ENCODE measurements around the gene SPECC1. TPM values are rescaled to one million over a fixed set of nuclear protein-coding genes. Genes with fewer than 3 reads are reported as not detected.

The SPECC1 gene
- total RNA-seq, 1 donor, result 48.4 TPM

DNA sequence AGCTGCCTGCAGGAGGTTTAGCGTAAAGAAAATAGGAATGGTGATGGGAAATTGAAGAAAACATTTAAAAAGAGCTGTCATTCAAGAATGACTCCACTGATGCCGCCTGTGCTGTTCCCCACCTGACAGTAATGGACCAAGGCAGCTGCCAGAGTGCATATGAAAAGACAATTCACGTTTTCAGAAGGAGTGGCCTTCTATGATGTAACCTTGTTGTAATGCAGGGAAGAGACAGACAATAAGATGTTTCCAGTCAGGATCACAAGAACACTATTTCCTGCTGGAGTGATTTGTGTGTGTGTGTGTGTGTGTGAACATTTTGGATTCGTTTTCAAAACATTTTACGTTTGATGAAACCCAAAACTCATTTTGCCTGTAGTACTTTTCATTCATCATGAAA is 254.4 kb downstream of the SPECC1 start:
- Histone ChIP-seq H3K27me3 (ENCODE audit: insufficient read depth, low read length) (no peaks in the 10 kb centered on the region), H3K4me3 (ENCODE audit: low read length) (no peak overlapping the region), H3K9me3 (ENCODE audit: low read depth, low read length) (no peaks in the 10 kb centered on the region), H3K4me1 (ENCODE audit: insufficient read depth, low read length) (peaks cover 15% of the 10 kb centered on the region)

- no peaks in the 10 kb centered on the region for H3K27me3 ChIP-seq (ENCODE audit: insufficient read depth, low read length)
- no peak overlapping the region for H3K4me3 ChIP-seq (ENCODE audit: low read length)
- peaks cover 19% of the 10 kb centered on the region for H3K4me1 ChIP-seq (ENCODE audit: insufficient read depth, low read length)
- H3K9me3 ChIP-seq (ENCODE audit: low read depth, low read length), result no peaks in the 10 kb centered on the region
Measured at GRCh38 chr17:20264996-20265395, 255.8 kb downstream of the SPECC1 start.

- Histone ChIP-seq H3K9me3 (ENCODE audit: low read depth, low read length) (no peaks in the 10 kb centered on the region), H3K4me3 (ENCODE audit: low read length) (no peak overlapping the region), H3K27me3 (ENCODE audit: insufficient read depth, low read length) (no peaks in the 10 kb centered on the region), H3K4me1 (ENCODE audit: insufficient read depth, low read length) (peaks cover 19% of the 10 kb centered on the region)
Measured at GRCh38 chr17:20266806-20267458, 257.8 kb downstream of the SPECC1 start.

- Histone ChIP-seq H3K27me3 (ENCODE audit: insufficient read depth, low read length) (no peaks in the 10 kb centered on the region), H3K4me3 (ENCODE audit: low read length) (no peak overlapping the region), H3K9me3 (ENCODE audit: low read depth, low read length) (no peaks in the 10 kb centered on the region), H3K4me1 (ENCODE audit: insufficient read depth, low read length) (peaks cover 19% of the 10 kb centered on the region)
Measured at GRCh38 chr17:20267459-20267842, 258.3 kb downstream of the SPECC1 start.

- Histone ChIP-seq H3K9me3 (ENCODE audit: low read depth, low read length) (no peaks in the 10 kb centered on the region), H3K4me1 (ENCODE audit: insufficient read depth, low read length) (peaks cover 26% of the 10 kb centered on the region), H3K27me3 (ENCODE audit: insufficient read depth, low read length) (no peaks in the 10 kb centered on the region), H3K4me3 (ENCODE audit: low read length) (no peak overlapping the region)
Measured at GRCh38 chr17:20270369-20270768, 261.2 kb downstream of the SPECC1 start.

DNA sequence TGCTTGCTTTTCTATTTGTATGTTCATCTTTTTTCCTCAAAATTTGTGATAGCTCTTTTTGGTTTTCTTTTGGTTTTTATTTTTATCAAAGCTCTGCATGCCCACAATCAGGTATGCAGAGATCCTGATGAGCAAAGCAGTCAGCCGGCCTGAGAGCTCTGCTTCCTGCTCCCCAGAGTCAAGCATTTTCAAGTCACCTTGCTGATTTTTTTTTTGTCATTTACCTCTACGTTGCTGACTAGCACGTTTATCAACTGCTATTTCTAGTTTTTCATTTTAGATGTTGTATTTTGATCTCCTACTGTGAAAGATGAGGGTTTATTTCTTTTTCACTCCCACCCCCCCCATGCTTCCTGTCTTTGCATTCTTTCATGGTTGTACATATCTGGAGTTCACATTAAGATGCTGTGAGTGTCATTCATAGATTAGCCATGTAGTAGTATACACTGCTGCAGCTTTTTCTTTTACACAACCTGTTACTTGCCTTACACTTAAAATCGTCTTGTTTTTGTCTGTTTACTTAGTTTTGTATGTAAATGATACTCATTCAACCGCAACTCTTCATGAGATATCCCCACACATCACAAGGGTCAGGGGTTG is 262.0 kb downstream of the SPECC1 start:
- Histone ChIP-seq H3K4me3 (ENCODE audit: low read length) (no peak overlapping the region), H3K9me3 (ENCODE audit: low read depth, low read length) (no peaks in the 10 kb centered on the region), H3K27me3 (ENCODE audit: insufficient read depth, low read length) (no peaks in the 10 kb centered on the region), H3K4me1 (ENCODE audit: insufficient read depth, low read length) (peaks cover 32% of the 10 kb centered on the region)

DNA sequence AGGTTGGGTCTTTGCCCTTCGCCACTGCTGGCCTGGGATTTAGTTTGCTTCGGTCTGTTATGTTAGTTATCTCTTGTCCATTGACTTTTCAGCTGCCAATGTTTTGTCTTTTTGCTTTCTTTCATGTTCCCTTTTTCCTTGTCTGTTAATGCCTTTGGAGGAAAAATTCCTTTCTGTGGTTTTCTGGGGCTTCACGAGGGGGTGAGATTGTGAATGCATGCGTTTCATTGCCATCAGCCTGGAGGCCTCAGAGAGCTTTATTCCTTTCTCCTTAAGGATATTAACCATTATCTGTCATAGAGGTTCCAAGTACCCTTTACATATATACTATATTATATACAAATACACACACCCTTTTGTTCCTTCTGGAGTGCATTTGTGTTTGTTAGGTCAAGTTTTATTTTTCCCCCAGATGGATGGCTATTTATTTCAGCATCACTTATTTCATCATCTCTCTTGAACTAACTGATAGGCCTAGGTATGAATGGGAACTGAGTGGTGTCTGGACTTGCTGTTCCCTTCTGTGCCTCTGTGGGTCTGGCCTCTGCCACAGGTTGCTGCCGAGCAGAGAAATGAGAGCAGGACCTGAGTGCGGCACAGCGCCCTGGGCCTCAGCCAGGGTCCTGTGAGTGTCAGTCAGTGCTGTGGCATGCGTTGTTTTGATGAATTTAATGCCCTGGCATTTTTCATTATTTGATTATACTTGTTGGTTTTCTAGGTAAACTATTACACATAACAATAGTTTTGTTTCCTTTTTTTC is 264.8 kb downstream of the SPECC1 start:
- H3K4me3 ChIP-seq (ENCODE audit: low read length), result no peak overlapping the region
- no peaks in the 10 kb centered on the region for H3K9me3 ChIP-seq (ENCODE audit: low read depth, low read length)
- H3K4me1 ChIP-seq (ENCODE audit: insufficient read depth, low read length), result peaks cover 43% of the 10 kb centered on the region
- H3K27me3 ChIP-seq (ENCODE audit: insufficient read depth, low read length), result no peaks in the 10 kb centered on the region

DNA sequence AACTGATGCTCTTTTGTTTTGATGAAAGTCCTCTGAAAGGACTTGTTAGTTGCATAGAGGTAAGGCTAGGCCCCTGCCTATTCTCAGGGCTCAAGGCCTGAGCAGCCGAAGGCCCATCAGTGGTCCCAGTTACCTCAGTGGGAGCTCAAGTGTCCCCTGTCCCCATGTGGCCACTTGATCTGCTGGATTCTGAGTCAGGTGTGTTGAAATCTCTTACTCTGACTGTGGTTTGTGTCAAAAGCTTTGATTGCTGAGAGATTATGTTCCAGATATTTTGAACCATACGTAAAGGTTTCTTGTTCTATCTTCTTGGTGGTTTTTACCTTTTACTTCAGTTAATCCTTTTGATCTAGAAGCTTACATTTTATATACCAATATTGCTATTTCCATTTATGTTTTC is 266.5 kb downstream of the SPECC1 start:
- Histone ChIP-seq H3K4me3 (ENCODE audit: low read length) (no peak overlapping the region), H3K27me3 (ENCODE audit: insufficient read depth, low read length) (no peaks in the 10 kb centered on the region), H3K9me3 (ENCODE audit: low read depth, low read length) (no peaks in the 10 kb centered on the region), H3K4me1 (ENCODE audit: insufficient read depth, low read length) (peaks cover 54% of the 10 kb centered on the region)

- peaks cover 61% of the 10 kb centered on the region for H3K4me1 ChIP-seq (ENCODE audit: insufficient read depth, low read length)
- H3K4me3 ChIP-seq (ENCODE audit: low read length), result no peak overlapping the region
- H3K9me3 ChIP-seq (ENCODE audit: low read depth, low read length), result no peaks in the 10 kb centered on the region
- H3K27me3 ChIP-seq (ENCODE audit: insufficient read depth, low read length), result no peaks in the 10 kb centered on the region
Measured at GRCh38 chr17:20276421-20276820, 267.3 kb downstream of the SPECC1 start.

DNA sequence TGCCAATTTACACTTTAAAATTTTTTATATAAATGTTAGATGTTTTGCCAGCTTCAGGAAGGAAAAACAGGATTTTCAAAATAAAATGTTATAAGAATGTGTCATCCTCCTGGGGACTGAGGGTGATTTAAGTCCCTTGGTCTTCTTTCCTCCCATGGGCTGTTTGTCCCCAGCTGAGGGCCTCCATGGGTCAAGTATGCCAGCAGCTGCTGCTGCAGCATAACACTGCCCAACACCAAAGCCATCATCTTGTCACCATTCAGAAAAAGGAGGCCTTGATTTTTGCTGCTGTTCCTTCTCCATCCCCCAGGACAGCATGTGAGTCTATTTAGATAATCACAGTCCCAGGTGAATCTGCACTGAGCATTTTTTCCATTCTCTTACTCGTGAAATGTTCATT is 269.6 kb downstream of the SPECC1 start:
- peaks cover 71% of the 10 kb centered on the region for H3K4me1 ChIP-seq (ENCODE audit: insufficient read depth, low read length)
- no peak overlapping the region for H3K4me3 ChIP-seq (ENCODE audit: low read length)
- H3K9me3 ChIP-seq (ENCODE audit: low read depth, low read length), result no peaks in the 10 kb centered on the region
- H3K27me3 ChIP-seq (ENCODE audit: insufficient read depth, low read length), result no peaks in the 10 kb centered on the region

DNA sequence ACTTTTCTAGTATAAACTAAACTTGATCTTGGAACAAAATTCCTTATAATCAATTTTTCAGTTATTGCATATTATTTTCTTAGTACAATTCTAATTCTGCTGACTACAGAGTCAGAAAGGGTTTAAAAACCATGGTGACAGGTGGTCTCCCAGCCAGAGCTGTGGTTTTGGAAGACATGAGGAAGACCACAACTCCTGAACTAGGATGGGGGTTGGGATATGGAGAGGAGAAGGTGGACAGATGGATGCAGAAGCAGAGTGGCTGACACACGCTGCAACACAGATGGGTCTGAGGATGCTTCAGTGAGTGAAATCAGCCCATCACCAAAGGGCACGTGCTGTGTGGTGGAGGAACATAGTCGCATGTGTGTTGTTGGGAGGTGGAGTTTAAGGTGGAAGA is 270.5 kb downstream of the SPECC1 start:
- Histone ChIP-seq H3K4me3 (ENCODE audit: low read length) (no peak overlapping the region), H3K27me3 (ENCODE audit: insufficient read depth, low read length) (no peaks in the 10 kb centered on the region), H3K4me1 (ENCODE audit: insufficient read depth, low read length) (peaks cover 64% of the 10 kb centered on the region), H3K9me3 (ENCODE audit: low read depth, low read length) (no peaks in the 10 kb centered on the region)

DNA sequence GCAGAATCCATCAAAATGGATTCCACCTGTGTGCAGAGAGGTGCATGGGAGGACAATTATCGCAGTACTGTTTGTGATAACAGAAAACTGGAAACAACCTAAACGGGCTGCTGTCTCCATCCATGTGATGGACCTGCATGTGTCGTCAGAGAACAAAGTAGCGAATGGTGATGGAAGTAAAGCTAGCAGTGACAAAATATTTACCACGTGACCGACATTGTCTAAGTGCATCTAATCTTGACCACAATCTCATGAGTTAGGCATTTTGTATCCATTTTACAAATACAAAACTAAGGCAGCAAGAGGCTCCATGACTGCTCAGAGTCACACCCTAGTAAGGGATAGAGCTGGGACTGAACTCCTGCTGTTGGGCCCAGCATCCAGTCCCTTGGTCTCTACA is 270.9 kb downstream of the SPECC1 start:
- no peaks in the 10 kb centered on the region for H3K27me3 ChIP-seq (ENCODE audit: insufficient read depth, low read length)
- peaks cover 64% of the 10 kb centered on the region for H3K4me1 ChIP-seq (ENCODE audit: insufficient read depth, low read length)
- H3K4me3 ChIP-seq (ENCODE audit: low read length), result no peak overlapping the region
- no peaks in the 10 kb centered on the region for H3K9me3 ChIP-seq (ENCODE audit: low read depth, low read length)

DNA sequence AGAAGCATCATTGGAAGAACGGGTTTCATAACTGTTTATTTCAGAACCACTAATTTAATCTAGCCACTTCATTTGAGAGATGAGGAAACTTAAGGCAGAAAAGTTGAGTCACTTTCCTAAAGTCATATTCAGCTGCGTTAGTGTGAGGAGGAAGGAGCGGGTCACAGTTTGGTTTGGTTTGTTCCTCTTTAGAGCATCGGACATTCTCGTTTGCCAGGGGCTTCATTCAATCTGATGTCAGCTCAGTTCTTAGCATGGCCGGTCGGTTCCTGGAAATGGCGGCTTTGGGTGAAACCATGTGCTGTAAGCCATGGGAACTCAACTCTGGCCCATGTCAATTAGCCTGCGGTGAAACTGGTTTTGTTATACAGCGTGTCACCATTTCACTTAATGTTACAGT is 271.7 kb downstream of the SPECC1 start:
- H3K27me3 ChIP-seq (ENCODE audit: insufficient read depth, low read length), result no peaks in the 10 kb centered on the region
- no peaks in the 10 kb centered on the region for H3K9me3 ChIP-seq (ENCODE audit: low read depth, low read length)
- H3K4me3 ChIP-seq (ENCODE audit: low read length), result no peak overlapping the region

GRCh38 chr17:20281860-20282259 is 272.7 kb downstream of the SPECC1 start:
- H3K9me3 ChIP-seq (ENCODE audit: low read depth, low read length), result no peaks in the 10 kb centered on the region
- H3K27me3 ChIP-seq (ENCODE audit: insufficient read depth, low read length), result no peaks in the 10 kb centered on the region
- peaks cover 51% of the 10 kb centered on the region for H3K4me1 ChIP-seq (ENCODE audit: insufficient read depth, low read length)
- no peak overlapping the region for H3K4me3 ChIP-seq (ENCODE audit: low read length)

More for the DNA sequence above, 271.7 kb downstream of the SPECC1 start:
- peaks cover 61% of the 10 kb centered on the region for H3K4me1 ChIP-seq (ENCODE audit: insufficient read depth, low read length)

- peaks cover 42% of the 10 kb centered on the region for H3K4me1 ChIP-seq (ENCODE audit: insufficient read depth, low read length)
- no peaks in the 10 kb centered on the region for H3K27me3 ChIP-seq (ENCODE audit: insufficient read depth, low read length)
- no peaks in the 10 kb centered on the region for H3K9me3 ChIP-seq (ENCODE audit: low read depth, low read length)
- no peak overlapping the region for H3K4me3 ChIP-seq (ENCODE audit: low read length)
Measured at GRCh38 chr17:20282526-20283308, 273.6 kb downstream of the SPECC1 start.

Measured in mononuclear cell (primary cell).